H1 (cell line): Measurements from ENCODE around the gene FKBP1A. TPM values are rescaled to one million over a fixed set of nuclear protein-coding genes. Genes with fewer than 3 reads are reported as not detected.

ENCODE experiments used
- CTCF ChIA-PET: fragments of 300-600 bp; sonication (Branson Sonifier 250); formaldehyde crosslinking; loops from one replicate; lab custom pipeline; 2021; ENCODE audit not compliant: partially characterized antibody; lab: Charles Lee
- POLR2A ChIA-PET: fragments of 300-600 bp; sonication (Branson Sonifier 250); formaldehyde crosslinking; loops from one replicate; lab custom pipeline; 2021; ENCODE audit warnings: inconsistent platforms; ENCODE audit not compliant: partially characterized antibody; lab: Charles Lee
- DNase-seq, 2 experiments: peaks; one replicate each; pipeline versions ENCODE4 v3.0.0 to v3.0.0-alpha.2; 2010 to 2022; ENCODE audit warnings: low spot score in 2 of 2, low read depth in 1 of 2, mixed read lengths in 1 of 2
- FAIRE-seq: peaks from 2 replicates; lab custom pipeline; 2011; peaks lifted over from hg19 to GRCh38; lab: Jason Lieb, UNC
- H2AFZ ChIP-seq: 2 replicates; pipeline ENCODE4 v1.8.1; 2012; ENCODE audit warnings: low read length, inconsistent platforms
- H2AK5ac ChIP-seq: 2 replicates; pipeline ENCODE4 v1.6.1; 2013; ENCODE audit warnings: low read depth, low read length
- H2BK120ac ChIP-seq: replicated peaks from 2 replicates; pipeline ENCODE3; 2013; ENCODE audit warnings: low read depth, low read length, inconsistent platforms
- H2BK12ac ChIP-seq: 2 replicates; pipeline ENCODE4 v1.6.1; 2013; ENCODE audit warnings: low read depth, low read length
- H2BK15ac ChIP-seq: 2 replicates; pipeline ENCODE4 v1.6.1; 2013; ENCODE audit warnings: low read length
- H2BK20ac ChIP-seq: 2 replicates; pipeline ENCODE4 v1.6.1; 2013; ENCODE audit warnings: low read length
- H2BK5ac ChIP-seq: 2 replicates; pipeline ENCODE4 v1.6.1; 2013; ENCODE audit warnings: low read depth, low read length
- H3K14ac ChIP-seq: 2 replicates; pipeline ENCODE4 v1.6.1; 2013; ENCODE audit warnings: inconsistent platforms; ENCODE audit not compliant: insufficient read length
- H3K18ac ChIP-seq: 2 replicates; pipeline ENCODE4 v1.6.1; 2013; ENCODE audit warnings: low read length; ENCODE audit errors: extremely low read depth
- H3K23ac ChIP-seq: 2 replicates; pipeline ENCODE4 v1.6.1; 2013; ENCODE audit warnings: inconsistent platforms; ENCODE audit not compliant: insufficient read length
- H3K23me2 ChIP-seq: 2 replicates; pipeline ENCODE4 v1.6.1; 2013; ENCODE audit warnings: low read depth, low read length
- H3K27ac ChIP-seq: 2 replicates; pipeline ENCODE4 v1.6.1; 2011; ENCODE audit warnings: low read depth, low read length, inconsistent platforms
- H3K27me3 ChIP-seq, 4 experiments: replicated peaks in 1 of 4; 1 replicate in 1 of 4; 2 replicates in 3 of 4; pipeline versions ENCODE4 v1.6.1 to v1.8.1; 2011 to 2013; ENCODE audit warnings: low read length in 3 of 4, mild to moderate bottlenecking in 3 of 4, inconsistent platforms in 2 of 4, mixed read lengths in 2 of 4, moderate library complexity in 1 of 4; ENCODE audit not compliant: control insufficient read depth in 3 of 4, insufficient read depth in 3 of 4; ENCODE audit errors: extremely low read depth in 1 of 4
- H3K36me3 ChIP-seq, 4 experiments: 2 replicates each; pipeline versions ENCODE4 v1.6.1 to v1.8.1; 2011 to 2013; ENCODE audit warnings: mild to moderate bottlenecking in 4 of 4, low read length in 3 of 4, moderate library complexity in 2 of 4, control low read depth in 1 of 4, inconsistent platforms in 1 of 4; ENCODE audit not compliant: insufficient read depth in 4 of 4, control insufficient read depth in 2 of 4
- H3K4ac ChIP-seq: replicated peaks from 2 replicates; pipeline ENCODE3; 2013; ENCODE audit warnings: low read length, low read depth, mixed read lengths, inconsistent platforms; ENCODE audit not compliant: insufficient read length
- H3K4me1 ChIP-seq, 4 experiments: replicated peaks in 1 of 4; 1 replicate in 1 of 4; 2 replicates in 3 of 4; pipeline versions ENCODE4 v1.6.1 to v1.8.1; 2011 to 2013; ENCODE audit warnings: low read length in 3 of 4, inconsistent platforms in 2 of 4, mixed read lengths in 1 of 4; ENCODE audit not compliant: insufficient read depth in 4 of 4, control insufficient read depth in 3 of 4
- H3K4me2 ChIP-seq, 2 experiments: 2 replicates each; pipeline versions ENCODE4 v1.6.1 to v1.8.1; 2011 to 2013; ENCODE audit warnings: low read depth in 2 of 2, low read length in 2 of 2, control low read depth in 1 of 2, inconsistent platforms in 1 of 2, mild to moderate bottlenecking in 1 of 2; ENCODE audit not compliant: insufficient read depth in 1 of 2
- H3K4me3 ChIP-seq, 4 experiments: fragments of 200-600, 300-600 bp in 1 of 4; sonication (generic), shearing (Covaris generic), sonication (Bioruptor Twin) in 1 of 4; 2 replicates each; pipeline versions ENCODE4 v1.5.1 to v1.8.1; 2011 to 2016; ENCODE audit warnings: low read length in 4 of 4, low read depth in 3 of 4, control low read depth in 2 of 4, inconsistent platforms in 2 of 4, mild to moderate bottlenecking in 2 of 4, mixed read lengths in 1 of 4, moderate library complexity in 1 of 4; ENCODE audit not compliant: insufficient read depth in 2 of 4; ENCODE audit errors: extremely low read depth in 1 of 4
- H3K56ac ChIP-seq: replicated peaks from 2 replicates; pipeline ENCODE3; 2013; ENCODE audit warnings: low read depth, mild to moderate bottlenecking, mixed read lengths, low read length, inconsistent platforms; ENCODE audit not compliant: insufficient read length
- H3K79me1 ChIP-seq: 2 replicates; pipeline ENCODE4 v1.6.1; 2013; ENCODE audit warnings: low read depth, low read length, control low read depth
- H3K79me2 ChIP-seq, 2 experiments: 2 replicates each; pipeline versions ENCODE4 v1.6.1 to v1.8.1; 2012 to 2013; ENCODE audit warnings: low read length in 2 of 2, mild to moderate bottlenecking in 2 of 2, inconsistent platforms in 1 of 2; ENCODE audit not compliant: insufficient read depth in 2 of 2, control insufficient read depth in 1 of 2
- H3K9ac ChIP-seq, 4 experiments: replicated peaks in 1 of 4; 1 replicate in 1 of 4; 2 replicates in 3 of 4; pipeline versions ENCODE4 v1.6.1 to v1.8.1; 2011 to 2013; ENCODE audit warnings: low read depth in 3 of 4, low read length in 3 of 4, control low read depth in 2 of 4, mild to moderate bottlenecking in 2 of 4, moderate library complexity in 2 of 4, inconsistent platforms in 1 of 4; ENCODE audit errors: extremely low read depth in 1 of 4
- H3K9me3 ChIP-seq, 2 experiments: 2 replicates each; pipeline versions ENCODE4 v1.6.1 to v1.8.1; 2012 to 2013; ENCODE audit warnings: mild to moderate bottlenecking in 2 of 2, moderate library complexity in 2 of 2, control low read depth in 1 of 2, inconsistent platforms in 1 of 2, low read depth in 1 of 2, low read length in 1 of 2, mixed read lengths in 1 of 2; ENCODE audit not compliant: insufficient read depth in 2 of 2
- H4K20me1 ChIP-seq, 2 experiments: replicated peaks in 1 of 2; 2 replicates each; pipeline versions ENCODE3 to v1.8.1; 2011 to 2013; ENCODE audit warnings: inconsistent platforms in 2 of 2, low read length in 2 of 2, mild to moderate bottlenecking in 1 of 2; ENCODE audit not compliant: insufficient read depth in 2 of 2, control insufficient read depth in 1 of 2
- H4K5ac ChIP-seq: 2 replicates; pipeline ENCODE4 v1.6.1; 2013; ENCODE audit warnings: low read length, low read depth, mixed read lengths, inconsistent platforms; ENCODE audit not compliant: insufficient read length
- H4K8ac ChIP-seq: 2 replicates; pipeline ENCODE4 v1.8.0; 2013; ENCODE audit warnings: mild to moderate bottlenecking, moderate library complexity, low read length, inconsistent platforms; ENCODE audit not compliant: insufficient read depth; ENCODE audit errors: extremely low read depth
- H4K91ac ChIP-seq: replicated peaks from 2 replicates; pipeline ENCODE3; 2013; ENCODE audit warnings: low read length, mixed read lengths, inconsistent platforms; ENCODE audit not compliant: insufficient read length
- JUN ChIP-seq: IDR thresholded peaks from 2 replicates; pipeline ENCODE4 v1.6.1; 2011; ENCODE audit warnings: low read depth, mild to moderate bottlenecking, improper control_type of control experiment, low read length
- SUZ12 ChIP-seq: fragments of 200-600 bp; sonication (generic); IDR thresholded peaks from 2 replicates; pipeline ENCODE4 v1.6.1; 2012; ENCODE audit warnings: mild to moderate bottlenecking, inconsistent platforms, low read length, moderate library complexity, mixed read lengths
- WGBS, 2 experiments: shearing (Covaris generic) in 1 of 2; methylation state at CpG; one replicate each; pipeline versions ENCODE4 v1.1.6 to v1.1.7; 2013 to 2015; ENCODE audit warnings: low lambda C conversion rate in 2 of 2, mixed read lengths in 2 of 2, inconsistent platforms in 1 of 2, low coverage in 1 of 2, missing lambda C conversion rate in 1 of 2; ENCODE audit not compliant: insufficient replicate concordance in 2 of 2, insufficient coverage in 1 of 2, insufficient read length in 1 of 2; ENCODE audit errors: extremely low coverage in 1 of 2, missing lambda C conversion rate in 1 of 2; 5-methylcytosine and 5-hydroxymethylcytosine counted together
- polyA plus RNA-seq, 7 experiments: library from polyadenylated mRNA; depleted of rRNA in 3 of 7; stranded (reverse) in 5 of 7; unstranded in 2 of 7; fragments of >200 nt in 5 of 7; fragments of 200-250 nt in 2 of 7; gene quantifications; 1 replicate in 5 of 7; 2 replicates in 1 of 7; 4 replicates in 1 of 7; pipeline versions ENCODE4 v1.2.1 to v1.2.3, GENCODE V29; 2011 to 2013; ENCODE audit warnings: missing spikeins in 2 of 7, mixed read lengths in 2 of 7
- total RNA-seq: library from RNA; stranded (reverse); fragmentation: NEBNext Ultra II Directional; extraction: Animal tissue kit (Norgen Biotek cat#: 25700); gene quantifications from 2 replicates; pipeline ENCODE4 v1.2.1, GENCODE V29; 2021

FKBP1A gene
- total and polyA plus RNA-seq, 2 of the 8 experiments (the other 6 are each of a cell fraction or from before 2014, with no cell fraction given) = 250 to 685 TPM

DNA sequence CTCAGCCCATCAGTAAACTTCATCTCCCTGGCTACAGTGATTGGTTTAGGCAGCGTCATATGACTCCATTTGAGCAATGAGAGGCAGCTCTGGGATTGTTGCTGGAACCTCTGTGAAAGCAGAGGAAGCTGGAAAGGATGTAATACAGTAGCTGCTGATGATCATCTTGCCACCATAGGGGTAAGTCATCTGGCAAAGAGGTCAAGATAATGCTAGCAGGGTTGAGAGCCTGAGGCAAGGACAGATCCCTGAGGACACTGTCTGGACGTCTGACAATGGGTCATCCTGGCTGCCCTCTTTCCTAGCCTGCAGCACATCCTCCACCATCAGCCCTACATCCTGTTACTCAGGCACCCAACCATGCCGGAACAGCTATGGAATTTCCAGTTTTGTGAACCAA, 25.5 kb upstream of the FKBP1A start:
- Histone ChIP-seq H3K9ac (no peak overlapping the region), H2BK20ac (no peak overlapping the region), H3K23me2 (no peaks in the 10 kb centered on the region), H3K27me3 (0 out of 7 replicates have a peak, but pooled peaks cover 0 to 3% (median 0%) of the 10 kb centered on the region in 4 experiments), H3K27ac (no peak overlapping the region), H3K79me1 (no peaks in the 10 kb centered on the region), H2BK120ac (no peak overlapping the region), H2AFZ (0 out of 2 replicates have a peak overlapping the region, but pooled peaks have one; percentile 53), H2BK12ac (no peak overlapping the region), H3K18ac (no peak overlapping the region), H2BK15ac (no peak overlapping the region), H3K4me1 (peaks cover 0 to 3% (median under 1%) of the 10 kb centered on the region in 4 experiments; a peak in 4 of 7 replicates), H2AK5ac (no peak overlapping the region), H4K8ac (no peak overlapping the region), H3K4ac (peak overlapping the region; percentile 5), H3K23ac (no peak overlapping the region), H3K14ac (no peak overlapping the region), H4K5ac (no peak overlapping the region), H3K79me2 (no peaks in the 10 kb centered on the region), H4K20me1 (no peaks in the 10 kb centered on the region), H3K56ac (no peak overlapping the region), H3K36me3 (no peaks in the 10 kb centered on the region), H2BK5ac (no peak overlapping the region), H4K91ac (no peak overlapping the region), H3K4me2 (no peak overlapping the region), H3K9me3 (peaks cover 4 to 8% of the 10 kb centered on the region in 2 experiments; a peak in 3 of 4 replicates), H3K4me3 (no peak overlapping the region)
- no peak for FAIRE-seq
- ChIA-PET CTCF (interaction anchor here (0.6 to 4.1 kb wide), 3 partner anchors 20 to 29 kb away, joined by 3 to 17 read pairs (median 3); no protein-coding TSS in a partner anchor), POLR2A (no interaction called here)
- WGBS, 2 experiments = 82% methylated on average over 3 of the region's 3 CpGs; no CpG with 5 or more reads in 1 of the 2 experiments
- no peak for DNase-seq
- TF ChIP-seq SUZ12 (no peak), JUN (no peak)
